Gastrocnemius medialis (tissue), 4 donors: ENCODE data around the gene VWA3A. TPM values are rescaled to one million over a fixed set of nuclear protein-coding genes. Genes with fewer than 3 reads are reported as not detected.

Experiments
- ATAC-seq, 2 donors: fragments of 150-250 bp; one replicate each; pipeline ENCODE4 v1.9.1; 2016
- DNase-seq, 2 donors: peaks; one replicate each; pipeline ENCODE4 v3.0.0-alpha.2; 2019
- H3K27ac ChIP-seq, 4 donors: fragments of 200-600 bp; sonication (generic); 1 replicate in 1 of 4; 2 replicates in 3 of 4; pipeline ENCODE4 v1.5.1; 2016 to 2018; ENCODE audit warnings: mild to moderate bottlenecking in 2 of 4, moderate library complexity in 1 of 4
- H3K27me3 ChIP-seq, 3 donors: fragments of 200-600 bp; sonication (generic) in 2 of 3; 1 replicate in 1 of 3; 2 replicates in 2 of 3; pipeline versions ENCODE4 v1.5.1 to v1.6.0; 2016 to 2019; ENCODE audit warnings: mild to moderate bottlenecking in 1 of 3, moderate library complexity in 1 of 3
- H3K36me3 ChIP-seq, 2 donors: fragments of 200-600 bp; sonication (generic) in 1 of 2; one replicate each; pipeline ENCODE4 v1.5.1; 2017 to 2018
- H3K4me1 ChIP-seq, 2 donors: fragments of 200-600 bp; sonication (generic) in 1 of 2; one replicate each; pipeline ENCODE4 v1.5.1; 2016 to 2017; ENCODE audit warnings: mild to moderate bottlenecking in 2 of 2
- H3K4me3 ChIP-seq, 4 donors: fragments of 200-600 bp; sonication (generic) in 3 of 4; 1 replicate in 1 of 4; 2 replicates in 3 of 4; pipeline ENCODE4 v1.5.1; 2016 to 2019; ENCODE audit warnings: mild to moderate bottlenecking in 2 of 4
- H3K9me3 ChIP-seq, 3 donors: fragments of 200-600 bp; sonication (generic) in 2 of 3; 1 replicate in 1 of 3; 2 replicates in 2 of 3; pipeline ENCODE4 v1.5.1; 2016 to 2019
- CTCF ChIP-seq, 5 experiments: fragments of 450-650 bp in 3 of 5; fragments of 200-600 bp in 2 of 5; sonication (generic) in 2 of 5; IDR thresholded peaks in 4 of 5; conservative IDR thresholded peaks in 1 of 5; 1 replicate in 4 of 5; 2 replicates in 1 of 5; pipeline ENCODE4 v1.5.1; 2016 to 2019; ENCODE audit warnings: antibody characterized with exemption in 5 of 5, mild to moderate bottlenecking in 3 of 5, moderate library complexity in 3 of 5
- POLR2A ChIP-seq, 2 donors: fragments of 450-650 bp; IDR thresholded peaks; one replicate each; pipeline ENCODE4 v1.6.1; 2017; ENCODE audit warnings: antibody characterized with exemption in 2 of 2, mild to moderate bottlenecking in 2 of 2, moderate library complexity in 2 of 2
- in situ Hi-C, 4 donors: fragments of 200-750 bp; cut with MboI; loops; one replicate each; pipeline versions ENCODE4 v1.15.0 to v1.8.0; 2017; ENCODE audit warnings: low sequenced_read_pairs in 4 of 4
- intact Hi-C: fragments of 100-400 bp; cut with DNase I; formaldehyde crosslinking; loops from one replicate; pipeline ENCODE4 v1.15.1; 2023; ENCODE audit warnings: low total_unique reads
- total RNA-seq, 4 donors: library from RNA; depleted of rRNA; stranded (reverse); fragments of >200 nt; gene quantifications; one replicate each; pipeline versions ENCODE4 v1.1.0 to v1.2.3, GENCODE V29; 2016

Gene VWA3A
- total RNA-seq, 4 donors from 2014 or later = not detected

- TF ChIP-seq CTCF (IDR thresholded peaks at IDR 0.05 in 4 of 5, conservative IDR thresholded peaks at IDR 0.05 in 1 of 5) (no peak), POLR2A (IDR thresholded peaks at IDR 0.05) (no peak)
- intact Hi-C loops = no loop called here
- no peaks in the 10 kb centered on the region for H3K36me3 ChIP-seq
- no peak overlapping the region for H3K27ac ChIP-seq
- no peaks in the 10 kb centered on the region for H3K27me3 ChIP-seq
- in situ Hi-C loops = loop anchor here in 1 of 4 donors (10.0 kb wide), 1 partner anchor 91 kb away; no protein-coding TSS in a partner anchor
- ATAC-seq (no peak), DNase-seq (no peak)
- peaks cover 4 to 7% of the 10 kb centered on the region in 2 donors for H3K4me1 ChIP-seq
- H3K4me3 ChIP-seq = no peak overlapping the region
- H3K9me3 ChIP-seq = no peaks in the 10 kb centered on the region
These were observed 990 bp downstream of the VWA3A start for GRCh38 chr16:22093331-22093730.

GRCh38 chr16:22093996-22094395 is 1.7 kb downstream of the VWA3A start:
- in situ Hi-C loops (loop anchor here in 1 of 4 donors (10.0 kb wide), 1 partner anchor 91 kb away; no protein-coding TSS in a partner anchor), intact Hi-C loops (no loop called here)
- no peaks in the 10 kb centered on the region for H3K9me3 ChIP-seq
- no peak overlapping the region for H3K27ac ChIP-seq
- peaks cover 0 to 4% of the 10 kb centered on the region in 2 donors for H3K4me1 ChIP-seq
- no peak overlapping the region for H3K4me3 ChIP-seq
- DNase-seq = no peak
- H3K27me3 ChIP-seq = no peaks in the 10 kb centered on the region
- ATAC-seq = no peak
- TF ChIP-seq POLR2A (IDR thresholded peaks at IDR 0.05) (no peak), CTCF (IDR thresholded peaks at IDR 0.05 in 4 of 5, conservative IDR thresholded peaks at IDR 0.05 in 1 of 5) (no peak)
- H3K36me3 ChIP-seq = no peaks in the 10 kb centered on the region

- no peaks in the 10 kb centered on the region for H3K36me3 ChIP-seq
- H3K27me3 ChIP-seq = no peaks in the 10 kb centered on the region
- intact Hi-C loops (loop anchor here (5.0 kb wide), 1 partner anchor 96 kb away; the partner anchor contains the start of gene PDZD9), in situ Hi-C loops (loop anchor here in 1 of 4 donors (10.0 kb wide), 1 partner anchor 86 kb away; no protein-coding TSS in a partner anchor)
- no peaks in the 10 kb centered on the region for H3K4me1 ChIP-seq
- no peak overlapping the region for H3K4me3 ChIP-seq
- TF ChIP-seq CTCF (IDR thresholded peaks at IDR 0.05 in 4 of 5, conservative IDR thresholded peaks at IDR 0.05 in 1 of 5) = peak in 3 of 5 experiments; percentile 21 to 60 (median 43)
- no peak for TF ChIP-seq POLR2A (IDR thresholded peaks at IDR 0.05)
- ATAC-seq (peak; percentile 61 to 77), DNase-seq (no peak)
- H3K27ac ChIP-seq = no peak overlapping the region
- no peaks in the 10 kb centered on the region for H3K9me3 ChIP-seq
These were observed 6.3 kb downstream of the VWA3A start for GRCh38 chr16:22098405-22099255.

GRCh38 chr16:22099256-22099975 is 7.1 kb downstream of the VWA3A start:
- Histone ChIP-seq H3K27ac (no peak overlapping the region), H3K36me3 (no peaks in the 10 kb centered on the region), H3K27me3 (no peaks in the 10 kb centered on the region), H3K4me3 (no peak overlapping the region), H3K9me3 (no peaks in the 10 kb centered on the region), H3K4me1 (no peaks in the 10 kb centered on the region)
- ATAC-seq (no peak), DNase-seq (no peak)
- no peak for TF ChIP-seq POLR2A (IDR thresholded peaks at IDR 0.05)
- no peak for TF ChIP-seq CTCF (IDR thresholded peaks at IDR 0.05 in 4 of 5, conservative IDR thresholded peaks at IDR 0.05 in 1 of 5)
- in situ Hi-C loops (loop anchor here in 1 of 4 donors (10.0 kb wide), 1 partner anchor 85 kb away; no protein-coding TSS in a partner anchor), intact Hi-C loops (loop anchor here (5.0 kb wide), 1 partner anchor 97 kb away; the partner anchor contains the start of gene PDZD9)
